ENCODE results near the gene RCN1.

RCN1 gene

GRCh38 chr11:32087597-32087996 lies 3.3 kb upstream of the RCN1 start:
- no peak for DNase-seq (ENCODE audit: low read depth)
- in situ Hi-C loops (cut with HindIII; ENCODE audit: low sequenced_read_pairs) = no loop called here
- TF ChIP-seq CTCF (IDR thresholded peaks at IDR 0.05; ENCODE audit: low read depth, low read length, missing control alignments) = no peak
- H3K4me3 ChIP-seq (ENCODE audit: low read depth, low read length) = no peak overlapping the region

- in situ Hi-C loops (cut with HindIII; ENCODE audit: low sequenced_read_pairs) = no loop called here
- DNase-seq (ENCODE audit: low read depth) = peak; percentile 93
- TF ChIP-seq CTCF (IDR thresholded peaks at IDR 0.05; ENCODE audit: low read depth, low read length, missing control alignments) = no peak
- peak overlapping the region; percentile 13 for H3K4me3 ChIP-seq (ENCODE audit: low read depth, low read length)
Observed at GRCh38 chr11:32088117-32088941, 2.5 kb upstream of the RCN1 start.

- in situ Hi-C loops (cut with HindIII; ENCODE audit: low sequenced_read_pairs) = no loop called here
- no peak for TF ChIP-seq CTCF (IDR thresholded peaks at IDR 0.05; ENCODE audit: low read depth, low read length, missing control alignments)
- no peak for DNase-seq (ENCODE audit: low read depth)
- peak overlapping the region; percentile 74 for H3K4me3 ChIP-seq (ENCODE audit: low read depth, low read length)
Observed at GRCh38 chr11:32092581-32093170, 1.8 kb downstream of the RCN1 start.

- H3K4me3 ChIP-seq (ENCODE audit: low read depth, low read length) = no peak overlapping the region
- no peak for DNase-seq (ENCODE audit: low read depth)
- TF ChIP-seq CTCF (IDR thresholded peaks at IDR 0.05; ENCODE audit: low read depth, low read length, missing control alignments) = no peak
- in situ Hi-C loops (cut with HindIII; ENCODE audit: low sequenced_read_pairs) = no loop called here
Observed at GRCh38 chr11:32094923-32095322, 4.0 kb downstream of the RCN1 start.

GRCh38 chr11:32098142-32098903 lies 7.4 kb downstream of the RCN1 start:
- H3K4me3 ChIP-seq (ENCODE audit: low read depth, low read length) = no peak overlapping the region
- no peak for DNase-seq (ENCODE audit: low read depth)
- TF ChIP-seq CTCF (IDR thresholded peaks at IDR 0.05; ENCODE audit: low read depth, low read length, missing control alignments) = no peak
- in situ Hi-C loops (cut with HindIII; ENCODE audit: low sequenced_read_pairs) = no loop called here

GRCh38 chr11:32099516-32099915 lies 8.6 kb downstream of the RCN1 start:
- H3K4me3 ChIP-seq (ENCODE audit: low read depth, low read length) = no peak overlapping the region
- in situ Hi-C loops (cut with HindIII; ENCODE audit: low sequenced_read_pairs) = no loop called here
- TF ChIP-seq CTCF (IDR thresholded peaks at IDR 0.05; ENCODE audit: low read depth, low read length, missing control alignments) = no peak
- DNase-seq (ENCODE audit: low read depth) = no peak
